GM21390 (cell line): ENCODE data around the gene NPB.

Experiments used
- ATAC-seq: cut with Tn5 transposase; IDR thresholded peaks from one replicate; pipeline ENCODE4 v1.9.1; 2021; ENCODE audit not compliant: unreplicated experiment

NPB gene

GRCh38 chr17:81898885-81899284 lies 3.2 kb upstream of the NPB start:
- no peak for ATAC-seq

GRCh38 chr17:81899514-81900166 lies 2.4 kb upstream of the NPB start:
- no peak for ATAC-seq

DNA sequence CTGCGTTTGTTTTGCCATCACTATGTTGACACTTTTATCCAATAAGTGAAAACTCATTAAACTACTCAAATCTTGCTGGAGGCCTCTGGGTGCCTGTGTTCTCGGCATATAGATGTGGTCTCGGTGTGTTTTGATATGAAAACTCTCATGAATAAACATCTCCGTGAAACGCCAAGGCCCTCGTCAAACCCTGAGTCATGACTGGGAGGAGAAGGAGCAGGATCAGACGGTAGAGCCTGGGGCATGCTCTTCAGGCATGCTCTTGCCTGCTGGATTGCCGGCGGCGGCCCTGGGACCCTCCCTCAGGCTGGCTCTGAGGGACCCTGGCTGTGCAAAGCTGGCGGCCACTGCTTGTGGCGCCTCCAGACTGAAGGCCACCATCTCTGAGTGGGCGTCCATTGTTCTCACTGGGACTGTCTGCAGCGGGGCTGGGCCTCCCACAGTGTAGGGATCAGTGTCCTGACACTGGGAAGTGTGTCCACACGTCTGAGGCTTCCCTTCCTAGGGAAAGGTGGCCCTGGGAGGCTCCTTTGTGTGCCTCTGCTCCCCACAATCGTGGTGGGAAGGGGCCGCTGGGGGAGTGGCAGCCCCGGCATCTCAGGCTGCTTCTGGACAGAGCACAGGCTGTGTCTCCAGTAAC lies 1.7 kb upstream of the NPB start:
- no peak for ATAC-seq

- ATAC-seq = no peak
Observed at GRCh38 chr17:81901167-81902022, 643 bp upstream of the NPB start.

DNA sequence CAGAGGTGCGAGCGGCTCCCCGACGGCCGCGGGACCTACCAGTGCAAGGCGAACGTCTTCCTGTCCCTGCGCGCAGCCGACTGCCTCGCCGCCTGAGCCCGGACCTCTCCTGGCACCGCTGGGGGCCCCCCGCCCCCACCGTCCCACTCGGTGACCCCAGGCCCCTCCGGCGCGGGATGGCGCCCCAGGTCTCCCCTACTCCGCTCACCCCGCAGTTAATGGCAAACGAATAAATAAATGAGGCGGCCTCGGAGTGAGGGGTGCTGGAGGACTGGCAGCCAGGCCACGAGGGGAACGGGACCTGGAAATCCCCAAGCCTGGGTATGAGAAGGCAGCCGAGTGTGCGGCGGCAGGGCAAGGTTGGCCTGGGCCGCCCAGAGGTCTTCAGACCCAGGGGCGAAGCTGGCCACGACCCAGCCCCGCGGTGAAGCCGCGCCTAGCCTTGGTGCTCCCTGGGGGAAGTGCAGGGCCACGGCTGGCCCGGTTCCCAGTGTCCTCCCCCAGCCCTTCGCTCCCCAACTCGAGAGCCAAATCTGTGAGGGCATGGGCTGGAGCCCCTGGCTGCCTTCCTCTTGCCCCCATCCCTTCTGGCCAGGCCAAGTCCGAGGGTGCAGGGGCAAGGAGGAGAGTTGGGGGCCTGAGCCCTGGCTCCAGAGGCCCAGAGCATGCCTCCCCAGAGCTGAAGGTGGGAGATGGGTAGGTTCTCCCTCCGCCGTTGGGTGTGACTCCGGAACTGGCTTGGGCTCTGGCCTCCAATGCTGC lies 796 bp downstream of the NPB start:
- ATAC-seq = no peak

DNA sequence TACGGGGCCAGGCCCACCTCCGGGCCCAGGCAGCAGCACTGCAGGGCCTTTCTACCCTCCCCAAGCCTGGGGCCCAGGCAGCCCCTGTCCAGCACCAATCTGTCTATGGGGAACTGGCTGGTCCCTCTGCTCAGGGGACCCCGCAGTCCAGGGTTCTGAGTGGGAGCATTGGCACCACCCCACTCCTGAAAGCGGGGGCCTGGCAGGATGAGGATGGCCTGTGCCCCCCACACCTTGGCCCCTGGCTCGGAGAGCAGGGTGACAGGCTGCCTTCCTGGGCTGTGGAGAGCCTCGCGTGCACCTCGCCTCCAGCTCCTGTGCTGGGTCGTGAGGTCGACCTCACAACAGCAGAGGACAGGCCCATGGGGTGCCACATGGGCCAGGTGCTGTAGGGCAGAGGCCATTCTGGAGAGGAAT lies 1.4 kb downstream of the NPB start:
- ATAC-seq = no peak

DNA sequence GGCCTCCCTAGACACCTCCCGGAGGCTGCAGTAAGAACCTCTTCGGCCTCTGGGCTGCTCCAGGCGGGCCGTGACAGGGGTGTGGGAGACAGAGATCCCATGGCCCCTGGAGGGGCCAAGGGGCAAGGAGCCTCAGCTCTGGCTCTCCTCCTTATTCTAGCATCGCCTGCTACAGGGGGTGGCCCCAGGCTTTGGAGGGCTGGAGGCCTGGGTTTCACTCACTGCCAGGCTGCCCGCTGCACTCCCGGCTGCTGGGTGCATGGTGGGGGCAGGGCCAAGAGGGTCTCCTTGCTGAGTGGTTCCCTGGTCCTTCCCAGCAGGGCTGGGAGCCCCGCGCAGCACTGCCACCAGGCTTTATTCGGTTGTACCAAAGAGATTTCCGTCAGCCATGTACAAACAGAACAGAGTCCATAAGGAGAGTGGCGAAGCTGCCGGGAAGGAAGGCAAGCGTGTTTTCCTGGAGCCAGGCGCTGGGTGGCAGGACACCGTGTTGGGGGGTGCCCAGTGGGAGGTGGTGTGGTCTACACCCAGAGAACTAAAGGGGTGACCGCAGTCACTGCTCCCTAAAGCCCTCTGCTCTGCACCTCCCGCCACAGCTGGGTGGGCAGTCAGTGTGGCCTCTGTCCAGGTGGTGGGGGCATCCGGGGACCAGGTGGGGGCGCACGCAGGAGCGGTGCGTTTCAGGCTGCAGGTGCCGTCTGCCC lies 2.0 kb downstream of the NPB start:
- no peak for ATAC-seq

GRCh38 chr17:81904600-81905423 lies 2.8 kb downstream of the NPB start:
- no peak for ATAC-seq

DNA sequence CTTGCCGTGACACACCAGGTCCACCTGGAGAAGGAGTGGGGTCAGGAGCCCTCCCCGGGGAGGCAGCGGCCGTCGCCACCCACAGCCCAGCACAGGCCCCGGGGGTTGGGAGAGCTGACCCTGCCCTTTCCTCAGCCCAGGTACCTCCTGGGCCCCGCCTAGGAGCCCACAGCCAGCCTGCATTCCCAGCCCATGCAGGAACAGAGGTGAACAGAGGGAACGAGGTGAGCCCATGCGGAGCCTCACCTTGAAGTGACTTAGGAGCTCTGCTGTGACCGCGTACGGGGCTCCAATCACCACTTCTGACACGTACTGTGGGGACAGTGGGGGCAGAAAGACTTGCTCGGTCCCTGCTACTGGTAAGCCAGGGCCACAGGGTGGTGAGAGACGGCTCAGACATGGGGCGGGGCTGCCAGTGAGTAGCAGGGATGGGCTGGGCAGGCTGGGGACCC lies 3.4 kb downstream of the NPB start:
- no peak for ATAC-seq

- no peak for ATAC-seq
Observed at GRCh38 chr17:81905993-81906392, 4.0 kb downstream of the NPB start.

DNA sequence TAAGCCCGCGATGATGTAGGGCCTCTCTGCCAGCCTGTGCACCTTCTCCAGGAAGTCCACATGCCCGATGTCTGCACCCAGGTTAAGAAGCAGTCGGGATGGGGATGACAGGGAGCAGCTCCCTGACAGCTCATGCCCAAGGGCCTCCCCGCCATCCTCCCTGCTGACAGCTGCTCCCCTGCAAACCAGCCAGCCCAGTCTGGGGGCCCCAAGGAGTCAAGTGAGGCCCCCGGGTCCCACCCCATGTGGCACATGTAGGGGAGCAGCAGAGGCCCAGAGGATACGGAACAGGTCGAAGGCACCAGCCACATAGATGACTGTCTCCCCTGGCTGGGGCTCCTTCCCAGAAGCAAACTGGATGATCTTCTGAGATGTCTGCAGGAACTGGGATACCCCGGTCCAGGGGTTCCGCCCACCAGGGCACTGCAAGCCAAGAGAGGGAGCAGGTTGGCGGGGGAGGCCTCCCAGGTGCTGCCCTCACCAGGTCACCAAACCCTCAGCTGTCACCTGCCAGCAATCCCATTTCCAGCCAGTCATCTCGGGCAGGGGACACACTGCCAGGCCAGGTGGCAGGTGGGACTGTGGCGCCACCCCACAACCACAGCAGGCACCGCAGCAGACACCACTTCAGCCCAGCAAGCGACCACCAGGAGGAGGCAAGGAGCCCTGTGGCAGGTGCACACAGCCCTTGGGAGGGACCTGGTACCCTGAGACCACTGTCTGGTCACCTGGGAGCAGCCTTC lies 4.6 kb downstream of the NPB start:
- no peak for ATAC-seq

- ATAC-seq = no peak
Observed at GRCh38 chr17:81907219-81908145, 5.4 kb downstream of the NPB start.

DNA sequence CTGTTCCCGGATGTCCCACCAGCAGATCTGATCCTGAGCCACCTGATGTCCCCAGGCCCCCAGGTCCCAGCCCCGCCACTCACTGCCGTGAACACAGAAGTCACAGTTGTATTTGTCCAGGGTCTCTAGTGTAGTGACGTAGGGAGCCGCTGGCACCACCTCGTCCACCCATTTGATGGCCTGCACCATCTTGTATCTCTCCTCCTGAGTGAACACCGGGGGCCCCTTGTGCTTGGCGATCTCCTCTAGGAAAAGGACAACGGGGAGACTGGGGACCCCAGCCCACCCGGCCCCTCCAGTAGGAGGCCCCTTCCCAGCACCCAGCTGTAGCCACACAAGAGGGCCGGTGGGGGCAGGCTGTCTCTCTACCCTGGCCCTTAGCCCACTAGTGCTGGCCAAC lies 6.8 kb downstream of the NPB start:
- no peak for ATAC-seq

- ATAC-seq = no peak
Observed at GRCh38 chr17:81909231-81909630, 7.2 kb downstream of the NPB start.

GRCh38 chr17:81909966-81910839 lies 8.2 kb downstream of the NPB start:
- no peak for ATAC-seq

- peak; percentile 16 for ATAC-seq
Observed at GRCh38 chr17:81910840-81911276, 8.8 kb downstream of the NPB start.
